Panc1 (cell line): ENCODE measurements around the gene MED13L.

Experiments
- CTCF ChIP-seq: fragments of 450-650 bp; IDR thresholded peaks from 2 replicates; pipeline ENCODE4 v1.5.1; 2017; ENCODE audit warnings: mild to moderate bottlenecking
- POLR2AphosphoS5 ChIP-seq: IDR thresholded peaks from 2 replicates; pipeline ENCODE4 v1.6.1; 2012; ENCODE audit warnings: mild to moderate bottlenecking, low read depth, low read length, moderate library complexity

GRCh38 chr12:115953450-115953849 lies 324.0 kb downstream of the MED13L start:
- TF ChIP-seq POLR2AphosphoS5 (no peak), CTCF (no peak)
